Adrenal gland (tissue), 5 donors: ENCODE data around the gene EIF3M.

Source experiments
- POLR2A ChIP-seq, 2 donors: fragments of 450-650 bp; IDR thresholded peaks; one replicate each; pipeline ENCODE4 v1.6.1; 2017; ENCODE audit warnings: antibody characterized with exemption in 2 of 2, mild to moderate bottlenecking in 2 of 2, moderate library complexity in 1 of 2
- TF ChIP-seq, protein P1 (sequence below), 6 experiments: fragments of 450-650 bp in 4 of 6; fragments of 200-600 bp in 2 of 6; sonication (generic) in 1 of 6; IDR thresholded peaks; 1 replicate in 5 of 6; 2 replicates in 1 of 6; pipeline versions ENCODE4 v1.5.1 to v1.8.0; 2016 to 2021; ENCODE audit warnings: antibody characterized with exemption in 6 of 6, mild to moderate bottlenecking in 2 of 6, moderate library complexity in 1 of 6
- donor health status: DM: no; HTN: no; CAD: no.

DNA sequence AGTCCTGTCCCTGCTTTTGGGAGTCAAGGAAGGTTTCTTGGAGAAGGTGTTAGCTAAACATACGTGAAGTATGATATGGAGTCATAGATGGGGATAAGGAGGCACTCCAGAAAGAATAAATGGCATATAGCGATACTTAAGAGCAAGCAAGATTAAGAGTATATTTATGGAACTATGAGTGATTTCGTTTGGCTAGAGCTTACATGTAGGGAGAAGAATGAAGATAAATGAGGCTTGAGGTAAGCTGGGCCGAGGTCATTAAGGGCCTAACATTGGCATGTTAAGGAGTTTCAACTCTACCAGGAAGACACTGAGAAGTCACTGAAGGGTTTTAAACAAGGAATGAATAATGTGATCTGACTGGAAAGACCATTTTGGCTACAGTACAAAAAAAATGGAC, 33.3 kb downstream of the EIF3M start:
- TF ChIP-seq, protein P1, sequence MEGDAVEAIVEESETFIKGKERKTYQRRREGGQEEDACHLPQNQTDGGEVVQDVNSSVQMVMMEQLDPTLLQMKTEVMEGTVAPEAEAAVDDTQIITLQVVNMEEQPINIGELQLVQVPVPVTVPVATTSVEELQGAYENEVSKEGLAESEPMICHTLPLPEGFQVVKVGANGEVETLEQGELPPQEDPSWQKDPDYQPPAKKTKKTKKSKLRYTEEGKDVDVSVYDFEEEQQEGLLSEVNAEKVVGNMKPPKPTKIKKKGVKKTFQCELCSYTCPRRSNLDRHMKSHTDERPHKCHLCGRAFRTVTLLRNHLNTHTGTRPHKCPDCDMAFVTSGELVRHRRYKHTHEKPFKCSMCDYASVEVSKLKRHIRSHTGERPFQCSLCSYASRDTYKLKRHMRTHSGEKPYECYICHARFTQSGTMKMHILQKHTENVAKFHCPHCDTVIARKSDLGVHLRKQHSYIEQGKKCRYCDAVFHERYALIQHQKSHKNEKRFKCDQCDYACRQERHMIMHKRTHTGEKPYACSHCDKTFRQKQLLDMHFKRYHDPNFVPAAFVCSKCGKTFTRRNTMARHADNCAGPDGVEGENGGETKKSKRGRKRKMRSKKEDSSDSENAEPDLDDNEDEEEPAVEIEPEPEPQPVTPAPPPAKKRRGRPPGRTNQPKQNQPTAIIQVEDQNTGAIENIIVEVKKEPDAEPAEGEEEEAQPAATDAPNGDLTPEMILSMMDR (IDR thresholded peaks at IDR 0.05) = no peak
- no peak for TF ChIP-seq POLR2A (IDR thresholded peaks at IDR 0.05)
